Gastroesophageal sphincter (tissue), 4 donors: ENCODE results near the gene FOXL2. TPM values are rescaled to one million over a fixed set of nuclear protein-coding genes. Genes with fewer than 3 reads are reported as not detected.

ENCODE experiments used
- ATAC-seq: fragments of 150-250 bp; one replicate; pipeline ENCODE4 v1.9.1; 2016; ENCODE audit warnings: mild to moderate bottlenecking, moderate library complexity
- H3K27ac ChIP-seq, 4 donors: fragments of 200-600 bp; sonication (generic) in 3 of 4; 1 replicate in 3 of 4; 2 replicates in 1 of 4; pipeline ENCODE4 v1.5.1; 2016 to 2019
- H3K27me3 ChIP-seq: fragments of 200-600 bp; sonication (generic); one replicate; pipeline ENCODE4 v1.5.1; 2019
- H3K36me3 ChIP-seq, 2 donors: fragments of 200-600 bp; sonication (generic); one replicate each; pipeline ENCODE4 v1.5.1; 2019; ENCODE audit warnings: control low read depth in 1 of 2
- H3K4me1 ChIP-seq, 3 donors: fragments of 200-600 bp; sonication (generic); 1 replicate in 2 of 3; 2 replicates in 1 of 3; pipeline ENCODE4 v1.5.1; 2016 to 2019; ENCODE audit warnings: control low read depth in 2 of 3
- H3K4me3 ChIP-seq, 2 donors: fragments of 200-600 bp; sonication (generic); one replicate each; pipeline ENCODE4 v1.5.1; 2019; ENCODE audit warnings: mild to moderate bottlenecking in 1 of 2, moderate library complexity in 1 of 2
- H3K9me3 ChIP-seq, 3 donors: fragments of 200-600 bp; sonication (generic); one replicate each; pipeline ENCODE4 v1.5.1; 2017 to 2019; ENCODE audit warnings: control low read depth in 2 of 3
- EP300 ChIP-seq: sonication (generic); formaldehyde crosslinking; IDR thresholded peaks from one replicate; pipeline ENCODE4 v1.6.1; 2017; ENCODE audit warnings: antibody characterized with exemption, mild to moderate bottlenecking
- POLR2A ChIP-seq, 2 donors: fragments of 450-650 bp; IDR thresholded peaks; one replicate each; pipeline ENCODE4 v1.6.1; 2017; ENCODE audit warnings: antibody characterized with exemption in 2 of 2, mild to moderate bottlenecking in 2 of 2, moderate library complexity in 1 of 2
- POLR2AphosphoS5 ChIP-seq: sonication (generic); formaldehyde crosslinking; IDR thresholded peaks from one replicate; pipeline ENCODE4 v1.6.1; 2017; ENCODE audit warnings: antibody characterized with exemption
- WGBS, 2 donors: methylation state at CpG; one replicate each; pipeline ENCODE4 v1.1.5; 2018; ENCODE audit warnings: low coverage in 1 of 2; 5-methylcytosine and 5-hydroxymethylcytosine counted together
- total RNA-seq, 4 donors: library from RNA; depleted of rRNA; stranded (reverse); fragments of >200 nt; gene quantifications; one replicate each; pipeline ENCODE4 v1.1.0, GENCODE V29; 2016
- TF ChIP-seq, protein P1 (sequence below), 4 experiments: fragments of 200-600 bp in 2 of 4; fragments of 450-650 bp in 2 of 4; sonication (generic) in 1 of 4; IDR thresholded peaks; one replicate each; pipeline ENCODE4 v1.5.1; 2017 to 2019; ENCODE audit warnings: antibody characterized with exemption in 4 of 4, mild to moderate bottlenecking in 2 of 4, moderate library complexity in 2 of 4

The FOXL2 gene
- total RNA-seq, 4 donors from 2014 or later, result not detected

DNA sequence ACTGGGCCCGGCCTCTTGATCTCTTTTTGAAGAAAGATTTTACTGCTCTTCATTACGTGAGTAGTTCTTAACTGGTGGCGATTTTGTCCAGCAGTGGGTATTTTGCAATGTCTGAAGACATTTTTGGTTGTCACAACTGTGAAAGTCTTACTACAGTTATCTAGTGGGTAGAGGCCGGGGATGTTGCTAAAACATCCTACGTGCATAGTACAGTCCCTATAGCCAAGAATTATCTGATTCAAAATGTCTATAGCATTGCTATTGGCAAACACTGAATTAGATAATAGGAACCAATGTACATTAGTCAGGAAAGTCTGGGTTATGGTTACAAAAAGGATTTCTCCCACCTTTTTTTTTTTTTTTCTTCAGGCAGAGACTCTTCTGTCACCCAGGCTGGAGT is 38.1 kb downstream of the FOXL2 start:
- Histone ChIP-seq H3K9me3 (no peaks in the 10 kb centered on the region), H3K4me3 (no peak overlapping the region), H3K27ac (no peak overlapping the region), H3K36me3 (no peaks in the 10 kb centered on the region), H3K27me3 (no peaks in the 10 kb centered on the region), H3K4me1 (no peaks in the 10 kb centered on the region)
- TF ChIP-seq EP300, result no peak
- no peak for TF ChIP-seq POLR2AphosphoS5
- TF ChIP-seq, protein P1, sequence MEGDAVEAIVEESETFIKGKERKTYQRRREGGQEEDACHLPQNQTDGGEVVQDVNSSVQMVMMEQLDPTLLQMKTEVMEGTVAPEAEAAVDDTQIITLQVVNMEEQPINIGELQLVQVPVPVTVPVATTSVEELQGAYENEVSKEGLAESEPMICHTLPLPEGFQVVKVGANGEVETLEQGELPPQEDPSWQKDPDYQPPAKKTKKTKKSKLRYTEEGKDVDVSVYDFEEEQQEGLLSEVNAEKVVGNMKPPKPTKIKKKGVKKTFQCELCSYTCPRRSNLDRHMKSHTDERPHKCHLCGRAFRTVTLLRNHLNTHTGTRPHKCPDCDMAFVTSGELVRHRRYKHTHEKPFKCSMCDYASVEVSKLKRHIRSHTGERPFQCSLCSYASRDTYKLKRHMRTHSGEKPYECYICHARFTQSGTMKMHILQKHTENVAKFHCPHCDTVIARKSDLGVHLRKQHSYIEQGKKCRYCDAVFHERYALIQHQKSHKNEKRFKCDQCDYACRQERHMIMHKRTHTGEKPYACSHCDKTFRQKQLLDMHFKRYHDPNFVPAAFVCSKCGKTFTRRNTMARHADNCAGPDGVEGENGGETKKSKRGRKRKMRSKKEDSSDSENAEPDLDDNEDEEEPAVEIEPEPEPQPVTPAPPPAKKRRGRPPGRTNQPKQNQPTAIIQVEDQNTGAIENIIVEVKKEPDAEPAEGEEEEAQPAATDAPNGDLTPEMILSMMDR (IDR thresholded peaks at IDR 0.05), result no peak
- no peak for TF ChIP-seq POLR2A (IDR thresholded peaks at IDR 0.05)
- 95 to 98% methylated on average over 5 of the region's 5 CpGs for WGBS, 2 donors
- ATAC-seq, result no peak

DNA sequence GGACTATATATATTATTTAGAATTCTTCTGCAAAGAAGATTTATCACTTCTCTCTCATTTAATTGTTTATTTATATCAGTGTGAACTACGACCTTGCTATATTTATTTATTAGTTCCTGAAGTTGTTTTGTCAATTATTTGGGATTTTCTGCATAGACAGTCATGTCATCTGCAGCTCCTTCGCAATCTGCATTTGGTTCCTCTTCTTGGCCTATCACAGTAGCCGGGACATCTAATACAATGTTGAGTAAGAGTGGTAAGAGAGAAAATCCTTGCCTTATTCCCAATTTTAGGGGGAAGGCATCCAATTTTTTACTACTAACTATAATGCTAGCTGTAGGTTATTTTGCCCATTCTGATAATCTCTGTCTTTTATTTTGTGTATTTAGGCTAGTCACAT is 39.4 kb downstream of the FOXL2 start:
- Histone ChIP-seq H3K27ac (no peak overlapping the region), H3K9me3 (no peaks in the 10 kb centered on the region), H3K4me3 (no peak overlapping the region), H3K36me3 (no peaks in the 10 kb centered on the region), H3K27me3 (no peaks in the 10 kb centered on the region), H3K4me1 (no peaks in the 10 kb centered on the region)
- no peak for ATAC-seq
- no peak for TF ChIP-seq POLR2A (IDR thresholded peaks at IDR 0.05)
- WGBS, 2 donors, result 71 to 88% methylated on average over 2 to 3 of the region's 3 CpGs

DNA sequence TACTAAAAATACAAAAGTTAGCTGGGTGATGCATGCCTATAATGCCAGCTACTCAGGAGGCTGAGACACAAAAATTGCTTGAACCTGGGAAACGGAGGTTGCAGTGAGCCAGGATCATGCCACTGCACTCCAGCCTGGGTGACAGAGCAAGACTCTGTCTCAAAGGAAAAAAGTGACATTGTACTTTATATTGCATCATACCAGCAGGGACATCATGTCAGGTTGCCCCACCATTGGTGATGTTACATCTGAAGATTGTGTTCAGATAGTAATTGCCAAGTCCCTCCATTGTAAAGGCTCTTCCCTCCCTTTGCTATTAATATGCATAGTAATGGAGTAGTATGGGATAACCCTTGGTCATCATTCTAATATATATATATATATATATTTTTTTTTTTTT is 44.8 kb downstream of the FOXL2 start:
- H3K9me3 ChIP-seq, result no peaks in the 10 kb centered on the region
- TF ChIP-seq POLR2A (IDR thresholded peaks at IDR 0.05) (no peak), POLR2AphosphoS5 (no peak), EP300 (no peak)
- TF ChIP-seq, protein P1 (IDR thresholded peaks at IDR 0.05), result no peak
- no peak for ATAC-seq
- no peaks in the 10 kb centered on the region for H3K27me3 ChIP-seq
- H3K27ac ChIP-seq, result no peak overlapping the region
- WGBS, 2 donors, result 92% methylated on average over 1 of the region's 1 CpG; no CpG with 5 or more reads in 1 of the 2 donors
- no peak overlapping the region for H3K4me3 ChIP-seq
- peaks cover 0 to 6% (median 0%) of the 10 kb centered on the region in 3 donors for H3K4me1 ChIP-seq
- no peaks in the 10 kb centered on the region for H3K36me3 ChIP-seq

DNA sequence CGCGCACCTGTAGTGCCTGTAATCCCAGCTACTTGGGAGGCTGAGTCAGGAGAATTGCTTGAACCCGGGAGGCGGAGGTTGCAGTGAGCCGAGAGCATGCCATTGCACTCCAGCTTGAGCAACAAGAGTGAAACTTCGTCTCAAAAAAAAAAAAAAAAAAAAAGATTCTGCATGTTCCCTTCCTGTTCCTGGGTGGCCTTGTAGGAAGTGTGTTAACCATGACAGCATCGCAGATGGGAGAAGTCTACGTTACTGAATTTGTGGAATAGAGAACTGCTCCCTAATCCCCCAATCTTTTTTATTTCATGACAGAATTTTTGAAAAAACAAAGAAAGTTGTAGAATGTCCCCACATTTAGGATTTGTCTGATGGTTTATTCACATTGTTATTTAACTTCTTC is 45.4 kb downstream of the FOXL2 start:
- H3K9me3 ChIP-seq, result no peaks in the 10 kb centered on the region
- H3K36me3 ChIP-seq, result no peaks in the 10 kb centered on the region
- no peak for ATAC-seq
- TF ChIP-seq EP300 (no peak), POLR2A (IDR thresholded peaks at IDR 0.05) (no peak), POLR2AphosphoS5 (no peak)
- TF ChIP-seq, protein P1 (IDR thresholded peaks at IDR 0.05), result no peak
- no peak overlapping the region for H3K4me3 ChIP-seq
- WGBS, 2 donors, result 19 to 64% methylated on average over 2 to 6 of the region's 8 CpGs
- peaks cover 0 to 6% (median 0%) of the 10 kb centered on the region in 3 donors for H3K4me1 ChIP-seq
- H3K27me3 ChIP-seq, result no peaks in the 10 kb centered on the region
- no peak overlapping the region for H3K27ac ChIP-seq

DNA sequence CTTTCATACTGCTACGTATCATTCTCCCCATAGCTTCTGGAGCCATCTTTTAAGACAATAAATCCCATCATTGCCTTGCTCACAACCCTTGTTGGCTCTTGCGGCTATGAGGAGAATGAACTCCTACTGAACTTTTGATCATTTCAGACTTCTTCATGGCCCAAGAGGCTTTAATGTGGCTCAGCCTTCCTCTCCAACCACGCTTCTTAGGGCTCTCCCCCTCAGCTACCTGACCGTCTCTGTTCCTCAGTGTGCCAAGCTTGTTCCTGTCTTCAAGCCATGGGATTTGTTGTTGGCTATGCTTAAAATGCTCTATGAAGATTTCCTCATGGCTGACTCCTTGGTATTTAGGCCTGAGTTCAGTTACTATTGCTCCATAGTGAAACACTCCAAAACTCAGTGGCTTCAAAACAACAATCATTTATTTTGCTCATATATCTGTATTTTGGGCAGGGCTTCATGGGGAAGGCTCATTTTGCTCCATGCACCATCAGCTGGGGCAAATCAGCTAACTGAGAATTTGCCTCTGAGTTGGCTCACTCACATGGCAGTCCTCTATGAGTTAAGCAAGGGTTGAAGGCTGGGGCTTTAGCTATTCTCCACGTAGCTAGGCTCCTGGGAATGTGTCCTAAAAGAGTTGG is 47.5 kb downstream of the FOXL2 start:
- H3K27ac ChIP-seq, result no peak overlapping the region
- ATAC-seq, result no peak
- H3K36me3 ChIP-seq, result no peaks in the 10 kb centered on the region
- H3K4me1 ChIP-seq, result peaks cover 0 to 6% (median 0%) of the 10 kb centered on the region in 3 donors
- no peaks in the 10 kb centered on the region for H3K27me3 ChIP-seq
- no peak for TF ChIP-seq EP300
- TF ChIP-seq POLR2AphosphoS5, result no peak
- TF ChIP-seq, protein P1 (IDR thresholded peaks at IDR 0.05), result no peak
- TF ChIP-seq POLR2A (IDR thresholded peaks at IDR 0.05), result no peak
- no peak overlapping the region for H3K4me3 ChIP-seq
- H3K9me3 ChIP-seq, result no peaks in the 10 kb centered on the region
- 79 to 89% methylated on average over 3 to 4 of the region's 5 CpGs for WGBS, 2 donors
